HG03558 (cell line): ENCODE results near the gene MLLT10.
A peak's percentile ranks its signal among the peaks of the same experiment; 100 is the strongest.
"Not testable (repeated sequence)": the region's sequence is repeated elsewhere in the genome, so short reads cannot be mapped to it uniquely, and the experiment has no call there.

Experiments used
- ATAC-seq: cut with Tn5 transposase; IDR thresholded peaks from one replicate; pipeline ENCODE4 v1.9.1; 2021; ENCODE audit warnings: moderate number of reproducible peaks; ENCODE audit not compliant: unreplicated experiment; ENCODE audit errors: extremely low read depth

The MLLT10 gene

GRCh38 chr10:21681156-21681555, 147.1 kb downstream of the MLLT10 start:
- ATAC-seq, result no peak

- no peak for ATAC-seq
Observed at GRCh38 chr10:21687266-21688008, 153.4 kb downstream of the MLLT10 start.

- no peak for ATAC-seq
Observed at GRCh38 chr10:21688009-21688332, 153.9 kb downstream of the MLLT10 start.

GRCh38 chr10:21688870-21689269, 154.8 kb downstream of the MLLT10 start:
- no peak for ATAC-seq

- no peak for ATAC-seq
Observed at GRCh38 chr10:21689881-21690280, 155.8 kb downstream of the MLLT10 start.

- ATAC-seq, result no peak
Observed at GRCh38 chr10:21692916-21693315, 158.9 kb downstream of the MLLT10 start.

- ATAC-seq, result no peak
Observed at GRCh38 chr10:21693418-21693817, 159.4 kb downstream of the MLLT10 start.

GRCh38 chr10:21694631-21695030, 160.6 kb downstream of the MLLT10 start:
- ATAC-seq, result no peak

GRCh38 chr10:21696302-21696701, 162.3 kb downstream of the MLLT10 start:
- no peak for ATAC-seq

GRCh38 chr10:21699575-21699974, 165.5 kb downstream of the MLLT10 start:
- ATAC-seq, result no peak

- ATAC-seq, result no peak
Observed at GRCh38 chr10:21700474-21700873, 166.4 kb downstream of the MLLT10 start.

GRCh38 chr10:21702633-21703111, 168.6 kb downstream of the MLLT10 start:
- ATAC-seq, result peak; percentile 62

- no peak for ATAC-seq
Observed at GRCh38 chr10:21705142-21705827, 171.3 kb downstream of the MLLT10 start.

- no peak for ATAC-seq
Observed at GRCh38 chr10:21705828-21706176, 171.8 kb downstream of the MLLT10 start.

GRCh38 chr10:21707498-21707897, 173.5 kb downstream of the MLLT10 start:
- ATAC-seq, result no peak

GRCh38 chr10:21712975-21713374, 178.9 kb downstream of the MLLT10 start:
- no peak for ATAC-seq

GRCh38 chr10:21715531-21716195, 181.6 kb downstream of the MLLT10 start:
- no peak for ATAC-seq

- not testable (repeated sequence) for ATAC-seq
Observed at GRCh38 chr10:21717437-21718054, 183.5 kb downstream of the MLLT10 start.

- ATAC-seq, result no peak
Observed at GRCh38 chr10:21719502-21719901, 185.5 kb downstream of the MLLT10 start.

GRCh38 chr10:21720090-21720489, 186.1 kb downstream of the MLLT10 start:
- no peak for ATAC-seq
